Upper lobe of right lung (tissue), 1 donor: Measurements from ENCODE around the gene MYH11. TPM values are rescaled to one million over a fixed set of nuclear protein-coding genes. Genes with fewer than 3 reads are reported as not detected.

Experiments used
- ATAC-seq: fragments of 200-7000 bp; cut with Tn5 transposase; one replicate; pipeline ENCODE4 v1.9.1; 2020; ENCODE audit warnings: mild to moderate bottlenecking, moderate library complexity
- DNase-seq: peaks from one replicate; pipeline ENCODE4 v3.0.0-alpha.2; 2020
- H3K27ac ChIP-seq: fragments of 200-600 bp; one replicate; pipeline ENCODE4 v1.8.0; 2022
- H3K27me3 ChIP-seq: fragments of 200-600 bp; one replicate; pipeline ENCODE4 v1.8.0; 2022; ENCODE audit warnings: mild to moderate bottlenecking
- H3K36me3 ChIP-seq: fragments of 200-600 bp; one replicate; pipeline ENCODE4 v1.8.0; 2022
- H3K4me1 ChIP-seq: fragments of 200-600 bp; one replicate; pipeline ENCODE4 v1.8.0; 2022
- H3K4me3 ChIP-seq: fragments of 200-600 bp; one replicate; pipeline ENCODE4 v1.8.0; 2022; ENCODE audit warnings: mild to moderate bottlenecking
- H3K9me3 ChIP-seq: fragments of 200-600 bp; one replicate; pipeline ENCODE4 v1.8.0; 2022
- CTCF ChIP-seq: fragments of 200-600 bp; IDR thresholded peaks from one replicate; pipeline ENCODE4 v1.8.0; 2022; ENCODE audit warnings: antibody characterized with exemption
- intact Hi-C: fragments of 100-400 bp; cut with DNase I; formaldehyde crosslinking; loops from one replicate; pipeline ENCODE4 v1.11.0; 2022
- total RNA-seq: library from RNA; stranded (reverse); fragmentation: NEBNext Ultra II Directional; extraction: Animal tissue kit (Norgen Biotek cat#: 25700); gene quantifications from one replicate; pipeline ENCODE4 v1.2.1, GENCODE V29; 2021
- donor health status: DM: no; HTN: yes; CAD: no; lungs with severe emphysema.

MYH11 gene
- total RNA-seq, 1 donor from 2014 or later: 106 TPM

- DNase-seq: no peak
- intact Hi-C loops: no loop called here
- no peaks in the 10 kb centered on the region for H3K36me3 ChIP-seq
Measured at GRCh38 chr16:15760129-15760528, 96.7 kb downstream of the MYH11 start.

GRCh38 chr16:15759070-15759469 is 97.8 kb downstream of the MYH11 start:
- DNase-seq (no peak), ATAC-seq (no peak)
- H3K27me3 ChIP-seq: no peaks in the 10 kb centered on the region
- no peaks in the 10 kb centered on the region for H3K36me3 ChIP-seq
- no peak for TF ChIP-seq CTCF
- H3K4me1 ChIP-seq: no peaks in the 10 kb centered on the region
- no peaks in the 10 kb centered on the region for H3K9me3 ChIP-seq
- H3K4me3 ChIP-seq: no peak overlapping the region
- intact Hi-C loops: no loop called here
- no peak overlapping the region for H3K27ac ChIP-seq

More at GRCh38 chr16:15760129-15760528, 96.7 kb downstream of the MYH11 start:
- no peak for TF ChIP-seq CTCF
- no peak overlapping the region for H3K27ac ChIP-seq
- H3K9me3 ChIP-seq: no peaks in the 10 kb centered on the region
- no peaks in the 10 kb centered on the region for H3K27me3 ChIP-seq
- H3K4me1 ChIP-seq: no peaks in the 10 kb centered on the region
- ATAC-seq: no peak
- H3K4me3 ChIP-seq: no peak overlapping the region

GRCh38 chr16:15757630-15758251 is 99.1 kb downstream of the MYH11 start:
- intact Hi-C loops: no loop called here
- no peak overlapping the region for H3K4me3 ChIP-seq
- H3K9me3 ChIP-seq: no peaks in the 10 kb centered on the region
- H3K27ac ChIP-seq: no peak overlapping the region
- TF ChIP-seq CTCF: no peak
- H3K27me3 ChIP-seq: no peaks in the 10 kb centered on the region
- no peaks in the 10 kb centered on the region for H3K36me3 ChIP-seq
- ATAC-seq (no peak), DNase-seq (no peak)
- H3K4me1 ChIP-seq: no peaks in the 10 kb centered on the region

GRCh38 chr16:15757077-15757386 is 99.8 kb downstream of the MYH11 start:
- Histone ChIP-seq H3K27me3 (no peaks in the 10 kb centered on the region), H3K9me3 (no peaks in the 10 kb centered on the region), H3K4me3 (no peak overlapping the region), H3K4me1 (no peaks in the 10 kb centered on the region), H3K36me3 (no peaks in the 10 kb centered on the region), H3K27ac (no peak overlapping the region)
- intact Hi-C loops: no loop called here
- no peak for TF ChIP-seq CTCF
- DNase-seq (no peak), ATAC-seq (no peak)

GRCh38 chr16:15754821-15755534 is 101.8 kb downstream of the MYH11 start:
- DNase-seq (no peak), ATAC-seq (no peak)
- no peak for TF ChIP-seq CTCF
- intact Hi-C loops: no loop called here
- no peaks in the 10 kb centered on the region for H3K27me3 ChIP-seq
- H3K4me3 ChIP-seq: no peak overlapping the region
- no peaks in the 10 kb centered on the region for H3K36me3 ChIP-seq
- no peaks in the 10 kb centered on the region for H3K9me3 ChIP-seq
- no peaks in the 10 kb centered on the region for H3K4me1 ChIP-seq
- no peak overlapping the region for H3K27ac ChIP-seq
